ENCODE data around the gene PSMB1. TPM values are rescaled to one million over a fixed set of nuclear protein-coding genes. Genes with fewer than 3 reads are reported as not detected.

The PSMB1 gene
- total RNA-seq, 1 donor from 2014 or later: 165 TPM

GRCh38 chr6:170493354-170493753, 59.8 kb downstream of the PSMB1 start:
- DNase-seq (ENCODE audit: low spot score): no peak
- no peaks in the 10 kb centered on the region for H3K36me3 Mint-ChIP-seq (ENCODE audit: low read depth, unreplicated experiment)
- no peaks in the 10 kb centered on the region for H3K4me1 Mint-ChIP-seq (ENCODE audit: unreplicated experiment)
- no peak overlapping the region for H3K27ac Mint-ChIP-seq (ENCODE audit: unreplicated experiment)
- no peak for TF ChIP-seq CTCF (IDR thresholded peaks at IDR 0.05; ENCODE audit: unreplicated experiment)
- H3K9me3 Mint-ChIP-seq (ENCODE audit: unreplicated experiment): no peaks in the 10 kb centered on the region
- H3K27me3 Mint-ChIP-seq (ENCODE audit: unreplicated experiment): peaks cover 3% of the 10 kb centered on the region
- H3K4me3 Mint-ChIP-seq (ENCODE audit: unreplicated experiment): no peak overlapping the region

GRCh38 chr6:170490259-170490658, 62.8 kb downstream of the PSMB1 start:
- Mint-ChIP-seq H3K36me3 (ENCODE audit: low read depth, unreplicated experiment) (no peaks in the 10 kb centered on the region), H3K4me3 (ENCODE audit: unreplicated experiment) (no peak overlapping the region), H3K9me3 (ENCODE audit: unreplicated experiment) (no peaks in the 10 kb centered on the region), H3K27me3 (ENCODE audit: unreplicated experiment) (peaks cover 3% of the 10 kb centered on the region), H3K27ac (ENCODE audit: unreplicated experiment) (no peak overlapping the region), H3K4me1 (ENCODE audit: unreplicated experiment) (no peaks in the 10 kb centered on the region)
- TF ChIP-seq CTCF (IDR thresholded peaks at IDR 0.05; ENCODE audit: unreplicated experiment): no peak
- DNase-seq (ENCODE audit: low spot score): no peak

GRCh38 chr6:170489836-170490235, 63.3 kb downstream of the PSMB1 start:
- DNase-seq (ENCODE audit: low spot score): no peak
- peaks cover 3% of the 10 kb centered on the region for H3K27me3 Mint-ChIP-seq (ENCODE audit: unreplicated experiment)
- no peaks in the 10 kb centered on the region for H3K9me3 Mint-ChIP-seq (ENCODE audit: unreplicated experiment)
- no peak overlapping the region for H3K4me3 Mint-ChIP-seq (ENCODE audit: unreplicated experiment)
- no peak for TF ChIP-seq CTCF (IDR thresholded peaks at IDR 0.05; ENCODE audit: unreplicated experiment)
- no peaks in the 10 kb centered on the region for H3K4me1 Mint-ChIP-seq (ENCODE audit: unreplicated experiment)
- H3K36me3 Mint-ChIP-seq (ENCODE audit: low read depth, unreplicated experiment): no peaks in the 10 kb centered on the region
- no peak overlapping the region for H3K27ac Mint-ChIP-seq (ENCODE audit: unreplicated experiment)

GRCh38 chr6:170487707-170488329, 65.3 kb downstream of the PSMB1 start:
- Mint-ChIP-seq H3K27me3 (ENCODE audit: unreplicated experiment) (peaks cover 3% of the 10 kb centered on the region), H3K4me3 (ENCODE audit: unreplicated experiment) (no peak overlapping the region), H3K36me3 (ENCODE audit: low read depth, unreplicated experiment) (no peaks in the 10 kb centered on the region), H3K27ac (ENCODE audit: unreplicated experiment) (no peak overlapping the region), H3K4me1 (ENCODE audit: unreplicated experiment) (no peaks in the 10 kb centered on the region), H3K9me3 (ENCODE audit: unreplicated experiment) (no peaks in the 10 kb centered on the region)
- DNase-seq (ENCODE audit: low spot score): no peak
- TF ChIP-seq CTCF (IDR thresholded peaks at IDR 0.05; ENCODE audit: unreplicated experiment): no peak

- no peaks in the 10 kb centered on the region for H3K36me3 Mint-ChIP-seq (ENCODE audit: low read depth, unreplicated experiment)
- no peak for TF ChIP-seq CTCF (IDR thresholded peaks at IDR 0.05; ENCODE audit: unreplicated experiment)
- no peak for DNase-seq (ENCODE audit: low spot score)
- no peaks in the 10 kb centered on the region for H3K9me3 Mint-ChIP-seq (ENCODE audit: unreplicated experiment)
- no peak overlapping the region for H3K4me3 Mint-ChIP-seq (ENCODE audit: unreplicated experiment)
- no peaks in the 10 kb centered on the region for H3K4me1 Mint-ChIP-seq (ENCODE audit: unreplicated experiment)
- H3K27me3 Mint-ChIP-seq (ENCODE audit: unreplicated experiment): peaks cover 3% of the 10 kb centered on the region
- no peak overlapping the region for H3K27ac Mint-ChIP-seq (ENCODE audit: unreplicated experiment)
These were observed 67.9 kb downstream of the PSMB1 start for GRCh38 chr6:170485159-170485558.

Other genes starting within 250 kb of the PSMB1 start
- gene FAM120B, start 246.5 kb downstream of the PSMB1 start, total RNA-seq (ENCODE audit: unreplicated experiment): 48.3 TPM
- 17.1 TPM for gene TBP, start 1.1 kb upstream of the PSMB1 start, total RNA-seq (ENCODE audit: unreplicated experiment)
- 69.4 TPM for gene PDCD2, start 31.3 kb upstream of the PSMB1 start, total RNA-seq (ENCODE audit: unreplicated experiment)

Data from endothelial cell (in vitro differentiated cells).